ENCODE data around the gene PDE3A. TPM values are rescaled to one million over a fixed set of nuclear protein-coding genes. Genes with fewer than 3 reads are reported as not detected.

Gene PDE3A
- total and polyA plus RNA-seq, 5 experiments from 2014 or later, result not detected

DNA sequence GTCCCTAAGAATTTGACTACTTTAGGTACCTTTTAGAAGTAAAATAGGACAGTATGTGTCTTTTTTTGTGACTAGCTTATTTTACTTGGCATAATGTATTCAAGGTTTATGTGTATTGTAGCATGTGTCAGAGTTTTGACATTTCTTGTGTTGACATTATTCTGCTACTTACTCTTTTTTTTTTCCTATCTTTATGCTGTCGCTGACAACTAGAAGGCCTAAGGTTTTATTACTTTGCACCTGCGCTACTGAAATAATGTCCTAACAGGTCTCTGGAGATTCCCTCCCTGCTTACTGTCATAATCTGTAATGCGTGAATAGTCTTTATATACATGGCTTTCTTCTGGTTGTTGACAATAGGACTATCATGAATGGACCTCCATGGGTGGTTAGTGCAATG, 43.0 kb downstream of the PDE3A start:
- DNase-seq (no peak), ATAC-seq (no peak)
- Mint-ChIP-seq H3K36me3 (no peaks in the 10 kb centered on the region), H3K4me1 (no peaks in the 10 kb centered on the region), H3K27ac (no peak overlapping the region), H3K27me3 (peaks cover 0 to 7% (median 0%) of the 10 kb centered on the region in 5 donors), H3K4me3 (no peak overlapping the region), H3K9me3 (peaks cover 0 to 3% (median 0%) of the 10 kb centered on the region in 9 donors)
- POLR2A ChIA-PET, result no interaction called here

DNA sequence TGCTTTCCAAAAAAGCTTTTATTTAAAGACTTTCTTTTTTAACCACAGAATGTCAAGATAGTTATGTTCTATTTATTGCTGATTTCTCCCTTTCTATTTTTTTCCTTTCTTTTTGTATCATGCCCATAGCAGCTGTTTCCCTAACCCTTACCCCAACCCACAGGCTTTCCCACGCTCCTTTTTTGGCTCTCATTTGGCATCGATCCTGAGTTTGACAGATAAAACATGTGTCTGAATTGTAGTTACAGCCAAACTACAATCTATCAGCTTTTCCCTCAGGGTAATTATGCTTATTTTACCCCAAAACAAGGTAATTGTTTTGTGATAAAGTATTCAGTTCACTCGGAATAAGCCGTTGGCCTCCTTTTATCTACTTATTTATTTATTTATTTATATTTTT, 46.7 kb downstream of the PDE3A start:
- POLR2A ChIA-PET, result interaction anchor here (0.6 kb wide), 1 partner anchor 1390 kb away, joined by 3 read pairs; no protein-coding TSS in a partner anchor
- H3K9me3 Mint-ChIP-seq, result peaks cover 0 to 3% (median 0%) of the 10 kb centered on the region in 9 donors
- peak overlapping the region in 1 of 10 donors; percentile 3 for H3K27ac Mint-ChIP-seq
- H3K4me1 Mint-ChIP-seq, result no peaks in the 10 kb centered on the region
- no peak for ATAC-seq
- H3K4me3 Mint-ChIP-seq, result no peak overlapping the region
- no peaks in the 10 kb centered on the region for H3K36me3 Mint-ChIP-seq
- H3K27me3 Mint-ChIP-seq, result peaks cover 0 to 7% (median 0%) of the 10 kb centered on the region in 5 donors
- DNase-seq, result no peak

DNA sequence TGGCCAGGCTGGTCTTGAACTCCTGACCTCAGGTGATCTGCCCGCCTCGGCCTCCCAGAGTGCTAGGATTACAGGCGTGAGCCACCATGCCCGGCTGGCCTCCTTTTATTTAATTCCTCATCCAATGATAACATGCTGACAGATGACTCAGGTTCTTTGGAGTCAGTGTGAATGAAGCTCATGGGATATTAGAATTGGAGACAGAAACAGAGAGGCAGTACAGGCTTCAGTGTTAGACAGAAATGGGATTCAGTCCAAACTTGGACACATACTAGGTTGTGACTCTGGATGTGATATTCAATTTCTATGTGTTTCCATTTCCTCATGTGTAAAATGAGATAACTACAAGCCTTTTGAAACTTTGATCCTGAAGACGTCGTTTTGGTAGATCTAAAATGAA, 47.3 kb downstream of the PDE3A start:
- ATAC-seq (no peak), DNase-seq (no peak)
- H3K9me3 Mint-ChIP-seq, result peaks cover 0 to 3% (median 0%) of the 10 kb centered on the region in 9 donors
- no peak overlapping the region for H3K27ac Mint-ChIP-seq
- H3K36me3 Mint-ChIP-seq, result no peaks in the 10 kb centered on the region
- POLR2A ChIA-PET, result no interaction called here
- no peak overlapping the region for H3K4me3 Mint-ChIP-seq
- H3K27me3 Mint-ChIP-seq, result peaks cover 0 to 7% (median 0%) of the 10 kb centered on the region in 5 donors
- H3K4me1 Mint-ChIP-seq, result no peaks in the 10 kb centered on the region

DNA sequence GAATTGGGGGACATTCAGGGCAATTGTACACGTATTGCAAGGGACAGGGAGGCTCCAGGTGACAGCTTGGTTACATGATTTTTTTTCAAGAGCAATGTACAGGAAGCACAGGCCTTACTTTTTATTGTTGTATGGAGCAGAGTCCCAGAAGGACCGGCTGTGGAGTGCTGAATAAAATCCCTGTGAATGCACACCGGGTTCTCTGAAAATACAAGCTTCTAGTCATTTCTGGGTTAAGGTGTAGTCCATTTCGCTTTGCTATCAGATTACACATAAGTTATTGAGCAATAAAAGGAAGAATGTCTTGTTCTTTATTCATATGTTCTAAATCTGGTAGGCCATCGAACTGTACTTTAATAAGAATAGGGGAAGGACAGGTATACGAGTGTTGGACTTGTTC, 52.2 kb downstream of the PDE3A start:
- no peak for DNase-seq
- Mint-ChIP-seq H3K27ac (no peak overlapping the region), H3K27me3 (no peaks in the 10 kb centered on the region), H3K4me1 (peaks cover 0 to 2% (median 0%) of the 10 kb centered on the region in 4 donors), H3K9me3 (no peaks in the 10 kb centered on the region), H3K36me3 (no peaks in the 10 kb centered on the region), H3K4me3 (no peak overlapping the region)
- POLR2A ChIA-PET, result no interaction called here
- no peak for ATAC-seq

DNA sequence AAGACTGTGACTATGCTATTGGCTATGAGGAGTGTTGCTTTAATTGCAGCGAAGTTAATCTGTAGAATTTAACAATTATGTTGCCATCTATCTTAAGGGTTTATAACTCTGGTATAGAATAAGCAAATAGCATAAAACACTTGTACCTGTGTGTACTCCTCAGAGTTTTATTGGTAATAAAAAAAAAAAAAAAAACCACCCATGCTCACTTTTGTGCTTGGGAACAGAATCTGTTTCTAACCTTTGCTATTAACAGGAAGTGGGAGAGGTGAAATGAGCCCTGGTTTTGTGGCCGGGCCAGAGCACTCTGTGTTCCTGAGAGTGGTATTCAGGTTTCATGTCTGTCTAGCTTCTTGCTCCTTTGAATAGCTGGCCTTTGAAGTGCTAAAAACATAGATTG, 53.1 kb downstream of the PDE3A start:
- no peaks in the 10 kb centered on the region for H3K9me3 Mint-ChIP-seq
- POLR2A ChIA-PET, result no interaction called here
- H3K36me3 Mint-ChIP-seq, result no peaks in the 10 kb centered on the region
- ATAC-seq, result no peak
- H3K4me3 Mint-ChIP-seq, result no peak overlapping the region
- peak overlapping the region in 1 of 10 donors; percentile 15 for H3K27ac Mint-ChIP-seq
- H3K4me1 Mint-ChIP-seq, result peaks cover 0 to 2% (median 0%) of the 10 kb centered on the region in 4 donors
- DNase-seq, result peak in 1 of 10 donors; percentile 2
- no peaks in the 10 kb centered on the region for H3K27me3 Mint-ChIP-seq

DNA sequence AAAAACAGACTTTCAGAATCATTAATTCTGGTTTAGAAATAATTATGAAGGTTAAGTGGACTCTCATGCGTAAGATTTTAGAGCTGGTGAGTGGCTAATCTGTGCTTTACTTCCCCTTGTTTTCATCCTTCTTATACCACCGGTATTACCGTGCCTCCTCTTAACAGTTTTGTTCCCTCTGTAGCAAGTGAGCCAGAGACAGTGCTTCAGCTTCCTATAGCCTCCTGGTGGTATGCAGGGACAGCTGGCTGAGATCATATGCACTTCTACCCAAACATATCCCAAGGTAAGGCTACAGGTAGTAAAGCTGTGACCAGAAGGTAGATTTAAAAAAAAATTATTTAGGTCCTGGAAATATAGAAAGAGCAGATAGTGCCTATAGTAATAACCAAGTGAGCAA, 55.2 kb downstream of the PDE3A start:
- no peaks in the 10 kb centered on the region for H3K27me3 Mint-ChIP-seq
- H3K4me3 Mint-ChIP-seq, result no peak overlapping the region
- no peaks in the 10 kb centered on the region for H3K36me3 Mint-ChIP-seq
- POLR2A ChIA-PET, result no interaction called here
- DNase-seq, result no peak
- no peak overlapping the region for H3K27ac Mint-ChIP-seq
- H3K4me1 Mint-ChIP-seq, result peaks cover 0 to 2% (median 0%) of the 10 kb centered on the region in 4 donors
- no peak for ATAC-seq
- H3K9me3 Mint-ChIP-seq, result no peaks in the 10 kb centered on the region

DNA sequence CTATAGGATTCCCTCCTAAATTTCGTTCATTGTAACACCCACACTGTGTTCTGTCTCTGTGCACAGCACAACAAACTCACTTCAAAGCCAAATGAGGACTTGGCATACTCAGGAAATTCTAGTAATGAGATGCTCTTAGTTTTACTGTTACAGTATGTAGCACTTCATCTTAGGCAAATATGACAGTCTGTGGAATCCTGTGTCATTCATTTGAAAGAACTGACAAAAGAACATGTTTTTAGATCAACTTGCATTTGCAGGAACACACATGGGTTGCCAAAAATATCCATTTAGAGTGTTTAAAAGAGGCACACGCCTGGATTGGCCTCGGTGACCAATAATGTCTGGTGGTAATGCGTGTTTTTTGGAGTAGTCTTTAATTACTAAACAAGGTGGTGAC, 56.5 kb downstream of the PDE3A start:
- Mint-ChIP-seq H3K36me3 (no peaks in the 10 kb centered on the region), H3K27me3 (no peaks in the 10 kb centered on the region), H3K4me1 (peaks cover 0 to 2% (median 0%) of the 10 kb centered on the region in 4 donors), H3K4me3 (no peak overlapping the region), H3K9me3 (no peaks in the 10 kb centered on the region), H3K27ac (no peak overlapping the region)
- ATAC-seq (no peak), DNase-seq (no peak)
- POLR2A ChIA-PET, result no interaction called here

DNA sequence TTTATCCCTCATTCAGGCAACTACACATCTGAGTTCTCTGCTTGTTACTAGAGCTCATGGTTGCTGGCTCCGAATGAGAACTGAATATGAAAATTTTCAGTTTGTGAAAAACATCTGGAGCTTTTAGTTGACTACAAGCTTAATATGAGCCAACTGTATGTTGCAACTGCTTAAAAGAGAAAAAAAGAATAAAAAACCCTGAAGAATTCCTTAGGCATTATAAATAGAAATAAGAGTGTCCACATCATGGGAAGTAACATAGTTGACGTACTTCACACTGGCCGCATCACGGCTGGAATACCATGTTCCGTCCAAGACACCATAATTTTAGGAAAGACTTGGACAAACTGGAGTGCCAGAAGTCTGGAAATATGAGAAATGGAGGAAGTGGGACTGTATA, 57.9 kb downstream of the PDE3A start:
- H3K36me3 Mint-ChIP-seq, result no peaks in the 10 kb centered on the region
- H3K27me3 Mint-ChIP-seq, result no peaks in the 10 kb centered on the region
- no peak for ATAC-seq
- no peaks in the 10 kb centered on the region for H3K9me3 Mint-ChIP-seq
- H3K27ac Mint-ChIP-seq, result no peak overlapping the region
- H3K4me3 Mint-ChIP-seq, result no peak overlapping the region
- POLR2A ChIA-PET, result no interaction called here
- peaks cover 0 to 2% (median 0%) of the 10 kb centered on the region in 4 donors for H3K4me1 Mint-ChIP-seq
- no peak for DNase-seq

DNA sequence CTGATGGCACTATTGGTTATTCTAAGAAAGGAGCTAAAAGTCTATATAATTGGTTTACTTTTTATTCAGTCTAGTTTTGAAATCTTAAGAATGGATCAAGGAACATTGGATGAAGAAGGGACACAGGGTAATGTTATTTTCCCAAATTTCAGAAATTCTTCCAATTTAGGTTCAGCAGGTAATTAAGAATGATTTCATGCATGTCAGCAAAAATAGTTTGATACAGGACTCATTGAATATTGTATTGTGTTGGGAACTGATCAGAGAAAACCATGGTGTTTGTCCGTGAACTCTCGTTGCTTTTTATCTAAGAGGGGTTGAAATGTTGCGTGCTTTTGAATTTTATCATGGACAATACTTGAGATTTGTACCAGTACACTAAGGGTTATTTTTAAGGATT, 58.6 kb downstream of the PDE3A start:
- Mint-ChIP-seq H3K36me3 (no peaks in the 10 kb centered on the region), H3K27ac (no peak overlapping the region)

DNA sequence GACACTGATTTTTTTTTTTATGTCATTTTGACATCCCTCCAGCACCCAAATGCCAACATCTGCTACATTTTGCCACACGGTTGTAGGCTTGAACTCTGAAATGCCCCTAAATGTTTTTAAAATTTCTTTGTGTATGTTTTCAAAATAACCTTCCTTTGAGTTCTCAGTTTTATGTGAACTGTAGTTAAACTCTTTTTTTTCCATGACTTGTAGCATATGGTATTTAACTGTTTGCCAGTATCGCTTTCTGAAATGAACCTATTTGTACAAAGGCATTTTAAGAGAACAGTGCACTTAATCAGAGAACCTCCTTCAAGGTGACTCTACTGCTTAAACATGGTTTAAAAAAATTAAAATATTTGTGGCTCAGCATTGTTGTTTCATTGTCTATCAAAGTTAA, 61.5 kb downstream of the PDE3A start:
- ATAC-seq, result no peak
- Mint-ChIP-seq H3K4me3 (no peak overlapping the region), H3K27me3 (peaks cover 0 to 2% (median 0%) of the 10 kb centered on the region in 5 donors), H3K27ac (no peak overlapping the region), H3K36me3 (no peaks in the 10 kb centered on the region), H3K9me3 (no peaks in the 10 kb centered on the region), H3K4me1 (no peaks in the 10 kb centered on the region)
- POLR2A ChIA-PET, result no interaction called here
- no peak for DNase-seq

More for the DNA sequence above, 58.6 kb downstream of the PDE3A start:
- Mint-ChIP-seq H3K4me1 (no peaks in the 10 kb centered on the region), H3K9me3 (no peaks in the 10 kb centered on the region), H3K4me3 (no peak overlapping the region), H3K27me3 (no peaks in the 10 kb centered on the region)
- DNase-seq (no peak), ATAC-seq (no peak)
- POLR2A ChIA-PET, result no interaction called here

DNA sequence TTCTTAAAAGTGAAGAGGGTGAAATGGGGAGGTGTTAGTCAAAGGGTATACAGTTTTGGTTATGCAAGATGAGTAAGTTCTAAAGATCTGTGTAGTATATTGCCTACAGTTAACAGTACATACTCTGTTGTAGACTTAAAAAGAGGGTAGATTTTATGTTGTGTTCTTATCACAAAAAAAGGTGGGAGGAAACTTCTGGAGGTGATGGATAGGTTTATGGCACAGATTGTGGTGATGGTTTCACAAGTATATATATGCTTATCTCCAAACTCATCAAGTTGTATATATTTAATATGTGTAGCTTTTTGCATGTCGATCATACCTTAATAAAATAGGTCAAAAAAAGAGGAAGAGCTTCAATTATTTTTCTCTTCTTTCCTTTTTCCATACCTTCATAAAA, 64.0 kb downstream of the PDE3A start:
- H3K4me3 Mint-ChIP-seq, result no peak overlapping the region
- H3K27ac Mint-ChIP-seq, result no peak overlapping the region
- H3K9me3 Mint-ChIP-seq, result no peaks in the 10 kb centered on the region
- no peak for ATAC-seq
- H3K4me1 Mint-ChIP-seq, result no peaks in the 10 kb centered on the region
- DNase-seq, result no peak
- POLR2A ChIA-PET, result no interaction called here
- H3K27me3 Mint-ChIP-seq, result peaks cover 0 to 2% (median under 1%) of the 10 kb centered on the region in 5 donors
- H3K36me3 Mint-ChIP-seq, result no peaks in the 10 kb centered on the region

DNA sequence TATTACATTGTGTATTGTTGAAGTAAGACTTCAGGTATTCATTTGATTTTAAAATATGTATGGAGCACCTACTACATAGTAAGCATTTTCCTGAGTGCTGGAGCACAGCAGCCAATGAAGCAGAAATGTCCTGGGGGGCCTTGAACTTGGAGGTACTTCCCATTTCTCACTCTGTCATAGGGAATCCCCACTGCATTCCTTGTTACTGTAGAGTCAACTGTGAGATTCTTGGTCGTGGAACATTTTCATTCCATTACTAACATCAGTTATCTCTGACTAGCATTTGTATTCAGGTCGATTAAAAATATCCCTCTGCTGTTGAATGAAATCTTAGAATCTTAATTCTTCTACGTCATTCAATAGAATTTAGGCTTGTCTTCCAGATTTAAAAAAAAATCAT, 66.7 kb downstream of the PDE3A start:
- H3K9me3 Mint-ChIP-seq, result no peaks in the 10 kb centered on the region
- H3K4me1 Mint-ChIP-seq, result no peaks in the 10 kb centered on the region
- DNase-seq (no peak), ATAC-seq (no peak)
- peaks cover 0 to 2% (median 1%) of the 10 kb centered on the region in 5 donors for H3K27me3 Mint-ChIP-seq
- no peak overlapping the region for H3K4me3 Mint-ChIP-seq
- H3K27ac Mint-ChIP-seq, result no peak overlapping the region
- no peaks in the 10 kb centered on the region for H3K36me3 Mint-ChIP-seq
- POLR2A ChIA-PET, result no interaction called here

DNA sequence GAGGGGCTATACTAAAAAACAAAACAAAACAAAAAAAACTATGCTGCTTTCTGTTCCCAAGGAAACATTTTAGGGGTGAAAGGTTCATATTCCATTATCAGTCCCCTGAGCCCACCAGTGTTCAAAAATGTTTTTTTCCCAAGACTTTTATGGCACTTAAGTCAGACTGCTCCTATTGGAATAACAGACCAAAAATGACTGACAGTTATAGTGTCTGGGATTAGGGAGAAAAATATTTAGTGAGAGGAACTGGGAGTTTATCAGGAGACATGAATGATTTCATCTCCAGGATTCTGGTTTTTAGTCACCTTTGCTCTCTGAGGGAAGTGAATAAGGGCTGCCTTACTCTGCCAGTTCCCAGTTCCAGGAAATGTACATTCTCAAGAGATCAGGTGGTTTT, 68.0 kb downstream of the PDE3A start:
- no peak for ATAC-seq
- Mint-ChIP-seq H3K4me1 (no peaks in the 10 kb centered on the region), H3K9me3 (no peaks in the 10 kb centered on the region), H3K27ac (no peak overlapping the region), H3K4me3 (no peak overlapping the region), H3K27me3 (peaks cover 0 to 3% (median 2%) of the 10 kb centered on the region in 5 donors), H3K36me3 (no peaks in the 10 kb centered on the region)
- POLR2A ChIA-PET, result no interaction called here
- no peak for DNase-seq

DNA sequence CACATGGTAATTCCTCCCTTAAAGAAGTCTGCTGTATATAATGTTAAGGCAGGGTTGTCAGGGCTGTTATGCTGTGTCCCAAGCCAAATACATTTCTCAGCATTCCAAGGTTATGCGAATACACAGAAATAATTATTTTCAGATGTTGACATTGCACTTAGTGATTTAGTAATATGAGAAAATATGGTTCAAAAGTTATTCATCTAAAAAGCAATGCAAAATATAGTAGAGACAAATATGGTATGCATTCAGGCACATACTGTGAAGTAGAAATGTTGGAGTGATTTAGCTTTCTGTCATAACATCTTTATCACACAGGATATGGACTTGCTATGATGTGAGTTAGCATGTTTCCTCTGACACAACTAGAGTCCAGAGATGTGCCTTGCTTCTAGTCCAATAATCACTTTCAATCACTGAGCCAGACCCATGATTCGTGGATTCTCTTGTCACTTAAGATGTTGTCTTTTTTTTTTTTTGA, 70.0 kb downstream of the PDE3A start:
- no peaks in the 10 kb centered on the region for H3K4me1 Mint-ChIP-seq
- no peaks in the 10 kb centered on the region for H3K36me3 Mint-ChIP-seq
- no peak overlapping the region for H3K27ac Mint-ChIP-seq
- ATAC-seq (no peak), DNase-seq (no peak)
- H3K27me3 Mint-ChIP-seq, result peaks cover 0 to 3% (median 2%) of the 10 kb centered on the region in 5 donors
- no peaks in the 10 kb centered on the region for H3K9me3 Mint-ChIP-seq
- H3K4me3 Mint-ChIP-seq, result no peak overlapping the region
- POLR2A ChIA-PET, result no interaction called here

All from naive thymus-derived CD8-positive, alpha-beta T cell (primary cell).